DND-41 (cell line): ENCODE measurements around the gene USE1.

Experiments
- ATAC-seq: fragments of 200-7000 bp; cut with Tn5 transposase; 3 replicates; pipeline ENCODE4 v1.9.1; 2021; ENCODE audit warnings: low read depth; ENCODE audit not compliant: insufficient read depth
- DNase-seq: peaks from one replicate; pipeline ENCODE4 v3.0.0-alpha.2; 2020
- H2AFZ ChIP-seq: 2 replicates; pipeline ENCODE4 v1.6.0; 2012; ENCODE audit warnings: low read depth, low read length
- H3K27ac ChIP-seq: 2 replicates; pipeline ENCODE4 v1.5.1; 2012; ENCODE audit warnings: low read length, inconsistent platforms
- H3K27me3 ChIP-seq: fragments of 200-600 bp; sonication (generic); 2 replicates; pipeline ENCODE4 v1.6.0; 2012; ENCODE audit warnings: low read length, mild to moderate bottlenecking, inconsistent platforms; ENCODE audit not compliant: insufficient read depth, poor library complexity
- H3K36me3 ChIP-seq: 2 replicates; pipeline ENCODE4 v1.5.1; 2012; ENCODE audit warnings: low read length, inconsistent platforms; ENCODE audit not compliant: insufficient read depth
- H3K4me1 ChIP-seq: 2 replicates; pipeline ENCODE4 v1.5.1; 2012; ENCODE audit warnings: mild to moderate bottlenecking, low read length; ENCODE audit not compliant: insufficient read depth
- H3K4me2 ChIP-seq: 2 replicates; pipeline ENCODE4 v1.6.0; 2012; ENCODE audit warnings: mild to moderate bottlenecking, moderate library complexity, low read length, inconsistent platforms; ENCODE audit not compliant: insufficient read depth
- H3K4me3 ChIP-seq, 2 experiments: fragments of 200-600 bp in 1 of 2; shearing (Covaris generic) in 1 of 2; 2 replicates each; pipeline ENCODE4 v1.5.1; 2012 to 2016; ENCODE audit warnings: inconsistent platforms in 2 of 2, low read length in 2 of 2, mild to moderate bottlenecking in 2 of 2, low read depth in 1 of 2, moderate library complexity in 1 of 2
- H3K79me2 ChIP-seq: 2 replicates; pipeline ENCODE4 v1.6.0; 2012; ENCODE audit warnings: low read length, inconsistent platforms; ENCODE audit not compliant: insufficient read depth
- H3K9ac ChIP-seq: 2 replicates; pipeline ENCODE4 v1.6.0; 2012; ENCODE audit warnings: low read depth, mild to moderate bottlenecking, inconsistent platforms, low read length, moderate library complexity
- H3K9me3 ChIP-seq: 2 replicates; pipeline ENCODE4 v1.5.1; 2012; ENCODE audit warnings: low read length, moderate library complexity, mild to moderate bottlenecking, inconsistent platforms; ENCODE audit not compliant: insufficient read depth, severe bottlenecking
- H4K20me1 ChIP-seq: 2 replicates; pipeline ENCODE4 v1.6.0; 2012; ENCODE audit warnings: low read length; ENCODE audit not compliant: insufficient read depth
- CTCF ChIP-seq: IDR thresholded peaks from 2 replicates; pipeline ENCODE4 v1.5.1; 2012; ENCODE audit warnings: borderline replicate concordance, low read length, moderate library complexity, mild to moderate bottlenecking; ENCODE audit not compliant: poor library complexity, severe bottlenecking; ENCODE audit errors: extremely low read depth
- EZH2 ChIP-seq: IDR thresholded peaks from 3 replicates; pipeline ENCODE4 v1.6.1; 2012; ENCODE audit warnings: borderline replicate concordance, low read depth, mild to moderate bottlenecking, moderate library complexity, low read length, inconsistent platforms; ENCODE audit not compliant: severe bottlenecking

The USE1 gene

DNA sequence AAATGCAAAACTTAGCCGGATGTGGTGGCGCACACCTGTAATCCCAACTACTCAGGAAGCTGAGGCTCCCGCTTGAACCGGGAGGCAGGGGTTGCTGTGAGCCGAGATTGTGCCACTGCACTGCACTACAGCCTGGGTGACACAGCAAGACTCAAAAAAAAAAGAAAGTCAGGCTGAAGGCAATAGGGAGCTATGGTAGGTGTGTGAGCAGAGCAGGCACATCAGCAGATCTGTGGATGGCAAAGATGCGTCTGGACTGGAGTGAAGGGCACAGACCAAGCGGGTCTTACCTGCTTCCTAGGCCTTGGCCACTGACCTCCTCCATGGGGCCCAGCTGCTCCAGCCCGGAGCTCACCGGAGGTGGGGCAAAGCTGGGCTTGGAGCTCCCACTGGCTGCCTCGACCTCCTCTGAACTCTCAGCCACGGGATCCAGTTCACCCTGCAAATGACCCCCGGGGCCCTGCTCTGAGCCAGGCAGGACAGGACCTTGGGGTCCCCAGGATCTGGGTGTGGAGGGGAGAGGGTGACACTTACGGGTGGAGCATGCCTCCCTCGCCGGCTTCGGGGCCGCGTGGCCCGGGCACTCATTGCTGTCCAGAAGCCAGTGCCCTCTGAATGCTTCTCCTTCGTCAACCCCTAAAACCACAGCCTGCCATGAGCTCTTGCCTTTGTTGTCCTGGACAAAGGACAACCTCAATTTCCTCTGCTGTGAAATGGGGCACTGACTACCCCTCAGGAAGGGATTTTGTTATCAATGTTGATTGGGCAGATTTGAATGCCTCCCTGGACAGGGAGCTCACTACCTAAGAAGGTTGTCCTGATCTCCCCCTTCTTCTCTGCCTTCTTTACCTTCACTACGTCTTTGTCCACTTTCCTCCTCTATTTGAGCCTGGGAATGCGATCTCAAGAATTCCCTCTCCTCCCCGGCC lies 48.8 kb downstream of the USE1 start:
- H3K27ac ChIP-seq: no peak overlapping the region

DNA sequence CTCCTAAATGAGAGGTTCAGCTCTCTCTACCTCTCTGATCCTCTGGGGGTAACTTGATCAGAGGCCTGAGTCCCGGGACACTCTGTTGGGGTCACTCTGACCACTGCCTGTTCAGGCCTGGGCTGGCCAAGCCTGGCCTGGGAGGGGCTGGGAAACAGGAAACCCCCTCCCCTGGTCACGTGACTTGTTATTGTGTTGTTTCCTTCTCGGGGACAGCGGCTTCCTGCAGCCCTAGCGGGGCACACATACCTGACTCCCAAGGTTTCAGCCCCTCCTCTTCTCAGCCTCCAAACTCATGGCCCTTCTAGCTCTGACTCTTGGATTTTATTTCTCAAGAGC lies 49.5 kb downstream of the USE1 start, which contains the start of gene USHBP1:
TSS of gene USHBP1 (minus strand) at position 105 of the 339 bp plus-strand sequence. CDS start 446 bp downstream, outside the sequence.
- H3K4me2 ChIP-seq: no peak within 1 kb of the TSS
- no peak for DNase-seq
- H3K27me3 ChIP-seq: no peaks in the 10 kb centered on the region
- H3K27ac ChIP-seq: no peak within 1 kb of the TSS
- H3K9me3 ChIP-seq: peaks cover 2% of the 10 kb centered on the region
- no peak for TF ChIP-seq EZH2
- no peak for TF ChIP-seq CTCF
- no peak within 1 kb of the TSS for H3K4me3 ChIP-seq
- peaks cover 7% of the 10 kb centered on the region for H3K36me3 ChIP-seq
- peaks cover 23% of the 10 kb centered on the region for H3K4me1 ChIP-seq
- H3K79me2 ChIP-seq: peaks cover 18% of the 10 kb centered on the region
- ATAC-seq: no peak
- H3K9ac ChIP-seq: no peak within 1 kb of the TSS
- H2AFZ ChIP-seq: no peak within 1 kb of the TSS
- no peaks in the 10 kb centered on the region for H4K20me1 ChIP-seq

More for the DNA sequence above, 48.8 kb downstream of the USE1 start:
- Histone ChIP-seq H3K36me3 (peaks cover 4% of the 10 kb centered on the region), H2AFZ (no peak overlapping the region), H3K4me3 (no peak overlapping the region), H3K79me2 (peaks cover 17% of the 10 kb centered on the region), H4K20me1 (no peaks in the 10 kb centered on the region), H3K9me3 (peaks cover 4% of the 10 kb centered on the region), H3K4me2 (no peak overlapping the region), H3K27me3 (no peaks in the 10 kb centered on the region), H3K4me1 (peaks cover 22% of the 10 kb centered on the region), H3K9ac (no peak overlapping the region)
- TF ChIP-seq EZH2 (no peak), CTCF (no peak)
- DNase-seq: no peak
- ATAC-seq: no peak

GRCh38 chr19:17266026-17266425 lies 50.9 kb downstream of the USE1 start:
- Histone ChIP-seq H3K9ac (no peak overlapping the region), H3K4me3 (no peak overlapping the region), H3K36me3 (peaks cover 16% of the 10 kb centered on the region), H4K20me1 (no peaks in the 10 kb centered on the region), H3K4me1 (peaks cover 19% of the 10 kb centered on the region), H3K79me2 (peaks cover 18% of the 10 kb centered on the region), H3K27me3 (no peaks in the 10 kb centered on the region), H3K4me2 (no peak overlapping the region), H2AFZ (no peak overlapping the region), H3K9me3 (no peaks in the 10 kb centered on the region), H3K27ac (no peak overlapping the region)
- DNase-seq (no peak), ATAC-seq (no peak)
- TF ChIP-seq EZH2: no peak
- no peak for TF ChIP-seq CTCF
